Inflammatory macrophage treated with lipopolysaccharide for 1 hour (primary cell): Measurements from ENCODE around the gene WIF1.

ENCODE experiments used
- DNase-seq, 2 donors: peaks; one replicate each; pipeline ENCODE4 v3.0.0-alpha.2; 2020 to 2022

Gene WIF1

GRCh38 chr12:65019696-65020234 is 101.3 kb downstream of the WIF1 start:
- no peak for DNase-seq

GRCh38 chr12:65016881-65017650 is 104.0 kb downstream of the WIF1 start:
- no peak for DNase-seq

GRCh38 chr12:65015850-65016249 is 105.3 kb downstream of the WIF1 start:
- no peak for DNase-seq

GRCh38 chr12:65014504-65015271 is 106.4 kb downstream of the WIF1 start:
- DNase-seq = no peak

GRCh38 chr12:65010437-65010836 is 110.7 kb downstream of the WIF1 start:
- DNase-seq = no peak

GRCh38 chr12:65005716-65006115 is 115.4 kb downstream of the WIF1 start:
- DNase-seq = no peak

GRCh38 chr12:65004270-65004669 is 116.8 kb downstream of the WIF1 start:
- no peak for DNase-seq
